Prostate gland (tissue), 2 donors: Measurements from ENCODE around the gene HERPUD1.

ENCODE experiments used
- CTCF ChIP-seq, 4 experiments: fragments of 200-600 bp in 2 of 4; fragments of 450-650 bp in 2 of 4; sonication (generic) in 2 of 4; IDR thresholded peaks; 1 replicate in 3 of 4; 2 replicates in 1 of 4; pipeline ENCODE4 v1.5.1; 2016 to 2019; ENCODE audit warnings: antibody characterized with exemption in 4 of 4, mild to moderate bottlenecking in 2 of 4, moderate library complexity in 2 of 4
- POLR2A ChIP-seq: fragments of 450-650 bp; IDR thresholded peaks from one replicate; pipeline ENCODE4 v1.6.1; 2016; ENCODE audit warnings: antibody characterized with exemption, mild to moderate bottlenecking
- POLR2AphosphoS5 ChIP-seq: sonication (generic); formaldehyde crosslinking; IDR thresholded peaks from one replicate; pipeline ENCODE4 v1.6.1; 2017; ENCODE audit warnings: antibody characterized with exemption

DNA sequence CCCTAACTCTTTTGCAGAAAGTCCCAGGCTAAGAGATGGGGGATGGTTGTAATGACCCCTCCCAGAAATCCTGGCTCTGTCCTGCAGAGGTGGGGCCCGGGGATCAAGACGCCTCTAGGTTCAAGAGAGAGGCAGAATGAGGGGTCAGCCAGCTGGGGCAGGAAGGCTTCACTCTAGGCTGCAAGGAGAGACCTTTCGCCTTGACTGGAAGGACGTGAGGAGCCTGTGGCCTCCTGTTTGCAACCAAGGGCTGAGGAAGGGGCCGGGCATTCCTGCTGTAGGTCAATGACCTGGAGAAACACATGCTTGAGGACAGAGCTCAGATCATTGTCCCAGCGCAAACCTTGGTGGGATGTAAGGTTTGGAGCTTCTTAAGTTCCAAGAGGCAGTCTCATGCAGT, 21.1 kb downstream of the HERPUD1 start:
- TF ChIP-seq POLR2A = no peak
- no peak for TF ChIP-seq CTCF (IDR thresholded peaks at IDR 0.05)
- TF ChIP-seq POLR2AphosphoS5 = no peak
